ENCODE data around the gene GCNT1. TPM values are rescaled to one million over a fixed set of nuclear protein-coding genes. Genes with fewer than 3 reads are reported as not detected.

The GCNT1 gene
- total RNA-seq, 2 experiments from 2014 or later = 18.2 to 38.4 TPM

GRCh38 chr9:76516871-76517270, 57.9 kb downstream of the GCNT1 start:
- Histone ChIP-seq H3K4me1 (ENCODE audit: insufficient read depth, low read length, poor library complexity, severe bottlenecking) (peaks cover 2% of the 10 kb centered on the region), H3K79me2 (ENCODE audit: insufficient read depth, low read depth, low read length) (no peaks in the 10 kb centered on the region), H4K20me1 (ENCODE audit: insufficient read depth, low read length) (no peaks in the 10 kb centered on the region), H3K27ac (ENCODE audit: low read depth, low read length, poor library complexity, severe bottlenecking) (no peak overlapping the region), H3K9me2 (ENCODE audit: insufficient read depth, low read length) (no peaks in the 10 kb centered on the region), H3K4me3 (ENCODE audit: low read depth, low read length, poor library complexity, severe bottlenecking) (no peak overlapping the region), H3K9me3 (ENCODE audit: low read length) (0 out of 2 replicates have a peak, but pooled peaks cover 5% of the 10 kb centered on the region), H2AFZ (ENCODE audit: low read length) (no peak overlapping the region), H3K36me3 (ENCODE audit: insufficient read depth, low read length) (no peaks in the 10 kb centered on the region), H3K4me2 (ENCODE audit: low read length) (no peak overlapping the region)
- no TSS peak for BruUV-seq (replicated peaks)
- ChIA-PET CTCF (ENCODE audit: unreplicated experiment) (no interaction called here), POLR2A (interaction anchor here (0.6 to 1.5 kb wide), 6 partner anchors 8 to 59 kb away, joined by 3 to 10 read pairs (median 4); no protein-coding TSS in a partner anchor)
- TF ChIP-seq CTCF (conservative IDR thresholded peaks at IDR 0.05; ENCODE audit: low read length) (no peak), EZH2phosphoT487 (IDR thresholded peaks at IDR 0.05; ENCODE audit: borderline replicate concordance, low read depth, low read length) (no peak)
- DNase-seq (ENCODE audit: low spot score) = no peak
- intact Hi-C loops (cut with micrococcal nuclease; ENCODE audit: unreplicated experiment) = no loop called here

- Histone ChIP-seq H3K27ac (ENCODE audit: low read depth, low read length, poor library complexity, severe bottlenecking) (no peak overlapping the region), H4K20me1 (ENCODE audit: insufficient read depth, low read length) (no peaks in the 10 kb centered on the region), H2AFZ (ENCODE audit: low read length) (no peak overlapping the region), H3K79me2 (ENCODE audit: insufficient read depth, low read depth, low read length) (no peaks in the 10 kb centered on the region), H3K4me1 (ENCODE audit: insufficient read depth, low read length, poor library complexity, severe bottlenecking) (peaks cover 3% of the 10 kb centered on the region), H3K36me3 (ENCODE audit: insufficient read depth, low read length) (no peaks in the 10 kb centered on the region; the same call in 1 of the 2 replicates), H3K9me3 (ENCODE audit: low read length) (0 out of 2 replicates have a peak, but pooled peaks cover under 1% of the 10 kb centered on the region), H3K4me3 (ENCODE audit: low read depth, low read length, poor library complexity, severe bottlenecking) (no peak overlapping the region), H3K4me2 (ENCODE audit: low read length) (no peak overlapping the region), H3K9me2 (ENCODE audit: insufficient read depth, low read length) (no peaks in the 10 kb centered on the region)
- ChIA-PET POLR2A (no interaction called here), CTCF (ENCODE audit: unreplicated experiment) (no interaction called here)
- no TSS peak for BruUV-seq (replicated peaks)
- TF ChIP-seq CTCF (conservative IDR thresholded peaks at IDR 0.05; ENCODE audit: low read length) (no peak), EZH2phosphoT487 (IDR thresholded peaks at IDR 0.05; ENCODE audit: borderline replicate concordance, low read depth, low read length) (no peak)
- intact Hi-C loops (cut with micrococcal nuclease; ENCODE audit: unreplicated experiment) = no loop called here
- no peak for DNase-seq (ENCODE audit: low spot score)
Measured at GRCh38 chr9:76519075-76519835, 60.3 kb downstream of the GCNT1 start.

- Histone ChIP-seq H3K4me1 (ENCODE audit: insufficient read depth, low read length, poor library complexity, severe bottlenecking) (peaks cover 3% of the 10 kb centered on the region), H3K27ac (ENCODE audit: low read depth, low read length, poor library complexity, severe bottlenecking) (no peak overlapping the region), H3K79me2 (ENCODE audit: insufficient read depth, low read depth, low read length) (no peaks in the 10 kb centered on the region), H4K20me1 (ENCODE audit: insufficient read depth, low read length) (no peaks in the 10 kb centered on the region), H2AFZ (ENCODE audit: low read length) (no peak overlapping the region), H3K4me3 (ENCODE audit: low read depth, low read length, poor library complexity, severe bottlenecking) (no peak overlapping the region), H3K9me2 (ENCODE audit: insufficient read depth, low read length) (no peaks in the 10 kb centered on the region), H3K4me2 (ENCODE audit: low read length) (no peak overlapping the region), H3K9me3 (ENCODE audit: low read length) (no peaks in the 10 kb centered on the region), H3K36me3 (ENCODE audit: insufficient read depth, low read length) (no peaks in the 10 kb centered on the region; the same call in 1 of the 2 replicates)
- no peak for TF ChIP-seq CTCF (conservative IDR thresholded peaks at IDR 0.05; ENCODE audit: low read length)
- no peak for TF ChIP-seq EZH2phosphoT487 (IDR thresholded peaks at IDR 0.05; ENCODE audit: borderline replicate concordance, low read depth, low read length)
- POLR2A ChIA-PET = interaction anchor here (0.5 kb wide), 1 partner anchor 72 kb away, joined by 3 read pairs; no protein-coding TSS in a partner anchor
- CTCF ChIA-PET (ENCODE audit: unreplicated experiment) = no interaction called here
- DNase-seq (ENCODE audit: low spot score) = no peak
- intact Hi-C loops (cut with micrococcal nuclease; ENCODE audit: unreplicated experiment) = no loop called here
- no TSS peak for BruUV-seq (replicated peaks)
Measured at GRCh38 chr9:76521244-76521681, 62.3 kb downstream of the GCNT1 start.
